HepG2 (cell line): Measurements from ENCODE around the gene RNU6-1. TPM values are rescaled to one million over a fixed set of nuclear protein-coding genes. Genes with fewer than 3 reads are reported as not detected.

Experiments used
- ARNTL ChIP-seq: sonication (generic); formaldehyde crosslinking; IDR thresholded peaks from 2 replicates; pipeline ENCODE4 v1.4.0; 2020; ENCODE audit warnings: mild to moderate bottlenecking, missing genetic modification reagents
- E2F2 ChIP-seq: sonication (generic); formaldehyde crosslinking; IDR thresholded peaks from 2 replicates; pipeline ENCODE4 v1.4.0; 2020; ENCODE audit warnings: missing genetic modification reagents, borderline replicate concordance
- ERF ChIP-seq: IDR thresholded peaks from 2 replicates; pipeline ENCODE4 v1.6.1; 2018; ENCODE audit warnings: missing biosample characterization, missing genetic modification reagents
- GPBP1L1 ChIP-seq: sonication (generic); formaldehyde crosslinking; IDR thresholded peaks from 2 replicates; pipeline ENCODE4 v1.5.0; 2020; ENCODE audit warnings: mild to moderate bottlenecking, missing genetic modification reagents
- GTF3A ChIP-seq: sonication (generic); formaldehyde crosslinking; conservative IDR thresholded peaks from 2 replicates; pipeline ENCODE4 v1.4.0; 2020; ENCODE audit warnings: mild to moderate bottlenecking, missing genetic modification reagents
- HMG20B ChIP-seq: conservative IDR thresholded peaks from 2 replicates; pipeline ENCODE4 v1.6.1; 2016; ENCODE audit warnings: missing genetic modification reagents, missing compliant biosample characterization
- HOXD1 ChIP-seq: sonication (generic); formaldehyde crosslinking; IDR thresholded peaks from 2 replicates; pipeline ENCODE4 v1.5.0; 2020; ENCODE audit warnings: missing genetic modification reagents
- IKZF1 ChIP-seq: fragments of 450-650 bp; IDR thresholded peaks from 2 replicates; pipeline ENCODE4 v1.7.1; 2016
- MBNL3 ChIP-seq: fragments of 250-450 bp; sonication (Bioruptor Pico); conservative IDR thresholded peaks from 2 replicates; pipeline ENCODE4 v1.8.0; 2022; ENCODE audit warnings: mild to moderate bottlenecking, inconsistent platforms
- NFE2 ChIP-seq: sonication (generic); formaldehyde crosslinking; IDR thresholded peaks from 2 replicates; pipeline ENCODE4 v1.4.0; 2020; ENCODE audit warnings: missing genetic modification reagents
- PHF5A ChIP-seq: IDR thresholded peaks from one replicate; pipeline ENCODE4 v1.6.1; 2018; ENCODE audit warnings: low read depth, missing genetic modification reagents; ENCODE audit not compliant: unreplicated experiment
- POLR2AphosphoS5 ChIP-seq: IDR thresholded peaks from 2 replicates; pipeline ENCODE4 v1.6.1; 2012; ENCODE audit warnings: low read depth, low read length
- SNAI1 ChIP-seq: sonication (generic); formaldehyde crosslinking; IDR thresholded peaks from 2 replicates; pipeline ENCODE4 v1.5.0; 2020; ENCODE audit warnings: mild to moderate bottlenecking, missing genetic modification reagents, borderline replicate concordance
- TCF12 ChIP-seq, 2 experiments: fragments of 450-650 bp in 1 of 2; sonication (generic) in 1 of 2; formaldehyde crosslinking in 1 of 2; IDR thresholded peaks; 2 replicates each; pipeline versions ENCODE4 v1.6.1 to v1.8.0; 2017 to 2022; ENCODE audit warnings: antibody characterized with exemption in 1 of 2, mild to moderate bottlenecking in 1 of 2, missing genetic modification reagents in 1 of 2, moderate library complexity in 1 of 2
- THRA ChIP-seq: sonication (generic); formaldehyde crosslinking; IDR thresholded peaks from 2 replicates; pipeline ENCODE4 v1.4.0; 2020; ENCODE audit warnings: missing genetic modification reagents, borderline replicate concordance
- ZBTB1 ChIP-seq: sonication (generic); formaldehyde crosslinking; IDR thresholded peaks from 2 replicates; pipeline ENCODE4 v1.4.0; 2020; ENCODE audit warnings: missing genetic modification reagents, borderline replicate concordance
- ZBTB42 ChIP-seq: sonication (generic); formaldehyde crosslinking; IDR thresholded peaks from 2 replicates; pipeline ENCODE4 v1.5.0; 2020; ENCODE audit warnings: mild to moderate bottlenecking, missing genetic modification reagents
- ZNF160 ChIP-seq: sonication (generic); formaldehyde crosslinking; IDR thresholded peaks from 2 replicates; pipeline ENCODE4 v1.8.0; 2022; ENCODE audit warnings: mild to moderate bottlenecking, inconsistent platforms, missing genetic modification reagents
- ZNF468 ChIP-seq: sonication (generic); formaldehyde crosslinking; IDR thresholded peaks from 2 replicates; pipeline ENCODE4 v1.8.0; 2022; ENCODE audit warnings: mild to moderate bottlenecking, moderate library complexity, missing genetic modification reagents
- ZNF512 ChIP-seq: sonication (generic); formaldehyde crosslinking; IDR thresholded peaks from 2 replicates; pipeline ENCODE4 v1.4.0; 2020; ENCODE audit warnings: mild to moderate bottlenecking, missing genetic modification reagents
- ZNF720 ChIP-seq: sonication (generic); formaldehyde crosslinking; IDR thresholded peaks from 2 replicates; pipeline ENCODE4 v1.4.0; 2020; ENCODE audit warnings: missing genetic modification reagents
- ZNF773 ChIP-seq: sonication (generic); formaldehyde crosslinking; IDR thresholded peaks from 2 replicates; pipeline ENCODE4 v1.4.0; 2020; ENCODE audit warnings: missing genetic modification reagents, borderline replicate concordance
- ZZZ3 ChIP-seq: sonication (generic); formaldehyde crosslinking; IDR thresholded peaks from 2 replicates; pipeline ENCODE4 v1.4.0; 2020; ENCODE audit warnings: missing genetic modification reagents, mild to moderate bottlenecking, borderline replicate concordance
- polyA plus RNA-seq, 8 experiments: library from polyadenylated mRNA; depleted of rRNA in 3 of 8; stranded (reverse) in 7 of 8; unstranded in 1 of 8; fragments of >200 nt; fragmentation: Illumina TruSeq in 4 of 8; extraction: Trizol in 4 of 8; gene quantifications; 2 replicates each; pipeline versions ENCODE4 v1.2.1 to v1.2.3, GENCODE V29; 2011 to 2016; ENCODE audit warnings: low read depth in 4 of 8, missing spikeins in 1 of 8, mixed read lengths in 1 of 8; ENCODE audit not compliant: insufficient read depth in 1 of 8
- total RNA-seq, 5 experiments: library from RNA; depleted of rRNA; stranded (reverse); fragments of >200 nt; fragmentation: Illumina TruSeq; extraction: Trizol; gene quantifications; 2 replicates each; pipeline ENCODE4 v1.2.3, GENCODE V29; 2016; ENCODE audit warnings: low read depth in 1 of 5
- TF ChIP-seq, protein P1 (sequence below): sonication (generic); formaldehyde crosslinking; IDR thresholded peaks from 2 replicates; pipeline ENCODE4 v1.4.0; 2020; ENCODE audit warnings: mild to moderate bottlenecking, missing genetic modification reagents

RNU6-1 gene
- total and polyA plus RNA-seq, 2 of the 13 experiments (the other 11 are each of a cell fraction or from before 2014, with no cell fraction given) = under 0.01 TPM; not detected in 1

DNA sequence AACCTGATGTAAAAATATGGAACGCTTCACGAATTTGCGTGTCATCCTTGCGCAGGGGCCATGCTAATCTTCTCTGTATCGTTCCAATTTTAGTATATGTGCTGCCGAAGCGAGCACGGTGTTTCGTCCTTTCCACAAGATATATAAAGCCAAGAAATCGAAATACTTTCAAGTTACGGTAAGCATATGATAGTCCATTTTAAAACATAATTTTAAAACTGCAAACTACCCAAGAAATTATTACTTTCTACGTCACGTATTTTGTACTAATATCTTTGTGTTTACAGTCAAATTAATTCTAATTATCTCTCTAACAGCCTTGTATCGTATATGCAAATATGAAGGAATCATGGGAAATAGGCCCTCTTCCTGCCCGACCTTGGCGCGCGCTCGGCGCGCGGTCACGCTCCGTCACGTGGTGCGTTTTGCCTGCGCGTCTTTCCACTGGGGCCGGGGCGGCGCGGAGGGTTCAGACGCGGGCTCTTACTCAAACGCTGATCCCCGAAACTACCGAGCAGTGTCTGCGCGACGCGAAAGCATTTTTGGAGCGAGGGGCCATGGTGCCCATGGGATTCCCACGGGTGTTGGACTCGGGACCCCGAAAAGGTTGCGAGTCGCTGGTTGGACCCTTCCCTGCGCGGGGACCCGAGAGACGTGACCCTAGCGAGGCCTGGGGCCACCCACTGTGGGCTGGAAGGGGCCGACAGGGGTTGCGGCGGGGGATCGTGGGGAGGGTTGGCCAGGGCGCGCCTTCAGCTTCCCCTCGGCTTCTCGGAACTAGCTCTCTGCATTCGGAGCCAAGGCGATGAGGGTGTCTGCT is at the start of gene RNU6-1 (continued):
- TF ChIP-seq THRA (CRISPR knock-in tag) (peak; percentile 36; the same call in 1 of the 2 replicates), ZNF720 (no peak), ARNTL (CRISPR knock-in tag) (peak; percentile 65; the same call in 1 of the 2 replicates), ZBTB42 (CRISPR knock-in tag) (no peak), ZZZ3 (CRISPR knock-in tag) (no peak), ZNF160 (CRISPR knock-in tag) (no peak), HOXD1 (CRISPR knock-in tag) (no peak), ERF (CRISPR knock-in tag) (no peak), ZBTB1 (CRISPR knock-in tag) (no peak), MBNL3 (CRISPR knock-in tag) (no peak), HMG20B (CRISPR knock-in tag) (no peak), GTF3A (no peak), NFE2 (CRISPR knock-in tag) (no peak), GPBP1L1 (CRISPR knock-in tag) (no peak), ZNF773 (CRISPR knock-in tag) (no peak), PHF5A (CRISPR knock-in tag) (peak; percentile 61), SNAI1 (CRISPR knock-in tag) (no peak), TCF12 (IDR thresholded peaks at IDR 0.05) (no peak), TCF12 (CRISPR knock-in tag; IDR thresholded peaks at IDR 0.05) (0 out of 2 replicates have a peak, but pooled peaks have one; percentile 2), ZNF468 (CRISPR knock-in tag) (no peak), POLR2AphosphoS5 (peak; percentile 85), E2F2 (CRISPR knock-in tag) (0 out of 2 replicates have a peak, but pooled peaks have one; percentile 31), IKZF1 (no peak), ZNF512 (CRISPR knock-in tag) (no peak)
- TF ChIP-seq, protein P1, sequence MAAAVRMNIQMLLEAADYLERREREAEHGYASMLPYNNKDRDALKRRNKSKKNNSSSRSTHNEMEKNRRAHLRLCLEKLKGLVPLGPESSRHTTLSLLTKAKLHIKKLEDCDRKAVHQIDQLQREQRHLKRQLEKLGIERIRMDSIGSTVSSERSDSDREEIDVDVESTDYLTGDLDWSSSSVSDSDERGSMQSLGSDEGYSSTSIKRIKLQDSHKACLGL (CRISPR knock-in tag) = peak; percentile 62; the same call in 1 of the 2 replicates
